Endothelial cell of umbilical vein (primary cell): Measurements from ENCODE around the gene ZC3H6. TPM values are rescaled to one million over a fixed set of nuclear protein-coding genes. Genes with fewer than 3 reads are reported as not detected.
A peak's percentile ranks its signal among the peaks of the same experiment; 100 is the strongest.

ENCODE experiments used
- BruUV-seq: library from RNA; stranded (reverse); fragments of 400-500 nt; replicated peaks from 2 replicates; lab custom pipeline; 2021; lab: Mats Ljungman, UMichigan
- CTCF ChIA-PET: fragments of 300-600, 350-600 bp; sonication (Branson Sonifier 250); formaldehyde crosslinking; loops from one replicate; lab custom pipeline; 2021; ENCODE audit warnings: antibody characterized with exemption, inconsistent platforms; lab: Charles Lee
- POLR2A ChIA-PET: fragments of 300-600, 350-600 bp; sonication (Branson Sonifier 250); formaldehyde crosslinking; loops from one replicate; lab custom pipeline; 2021; ENCODE audit warnings: antibody characterized with exemption, inconsistent platforms; lab: Charles Lee
- DNase-seq: peaks from one replicate; pipeline ENCODE4 v3.0.0-alpha.2; 2011; ENCODE audit warnings: low read depth, low spot score
- FAIRE-seq: peaks from 2 replicates; lab custom pipeline; 2011; peaks lifted over from hg19 to GRCh38; lab: Jason Lieb, UNC
- H2AFZ ChIP-seq: 2 replicates; pipeline ENCODE4 v1.6.0; 2012; ENCODE audit warnings: low read depth, low read length, control low read depth, inconsistent platforms
- H3K27ac ChIP-seq: 2 replicates; pipeline ENCODE4 v1.5.1; 2011; ENCODE audit warnings: low read depth, mild to moderate bottlenecking, control low read depth, low read length, moderate library complexity; ENCODE audit not compliant: insufficient read depth
- H3K27me3 ChIP-seq, 2 experiments: 2 replicates each; pipeline versions ENCODE4 v1.6.0 to v1.6.1; 2011; ENCODE audit warnings: low read length in 2 of 2, mixed read lengths in 1 of 2; ENCODE audit not compliant: control insufficient read depth in 2 of 2, insufficient read depth in 2 of 2
- H3K36me3 ChIP-seq, 2 experiments: 2 replicates in 1 of 2; 3 replicates in 1 of 2; pipeline ENCODE4 v1.5.1; 2011; ENCODE audit warnings: low read length in 2 of 2, mild to moderate bottlenecking in 1 of 2, moderate library complexity in 1 of 2; ENCODE audit not compliant: control insufficient read depth in 2 of 2, insufficient read depth in 2 of 2; ENCODE audit errors: extremely low read depth in 1 of 2
- H3K4me1 ChIP-seq: 3 replicates; pipeline ENCODE4 v1.5.1; 2011; ENCODE audit warnings: mild to moderate bottlenecking, low read length; ENCODE audit not compliant: control insufficient read depth, insufficient read depth; ENCODE audit errors: extremely low read depth
- H3K4me2 ChIP-seq: 2 replicates; pipeline ENCODE4 v1.6.1; 2011; ENCODE audit warnings: low read length, control low read depth, mixed read lengths; ENCODE audit not compliant: insufficient read depth
- H3K4me3 ChIP-seq, 3 experiments: fragments of 200-600 bp in 1 of 3; sonication (generic), shearing (Covaris generic) in 1 of 3; replicated peaks in 1 of 3; 2 replicates each; pipeline ENCODE4 v1.5.1; 2011 to 2016; ENCODE audit warnings: control low read depth in 3 of 3, low read length in 3 of 3, mild to moderate bottlenecking in 2 of 3, inconsistent platforms in 1 of 3, low read depth in 1 of 3, moderate library complexity in 1 of 3; ENCODE audit not compliant: insufficient read depth in 1 of 3
- H3K79me2 ChIP-seq: 2 replicates; pipeline ENCODE4 v1.6.0; 2012; ENCODE audit warnings: low read length, inconsistent platforms; ENCODE audit not compliant: control insufficient read depth, insufficient read depth
- H3K9ac ChIP-seq: replicated peaks from 2 replicates; pipeline ENCODE3; 2011; ENCODE audit warnings: low read length, control low read depth; ENCODE audit not compliant: insufficient read depth; ENCODE audit errors: extremely low read depth
- H3K9me1 ChIP-seq: replicated peaks from 3 replicates; pipeline ENCODE4 v1.6.0; 2011; ENCODE audit warnings: mild to moderate bottlenecking, low read length; ENCODE audit not compliant: control insufficient read depth, insufficient read depth; ENCODE audit errors: extremely low read depth
- H3K9me3 ChIP-seq: replicated peaks from 2 replicates; pipeline ENCODE4 v1.5.1; 2012; ENCODE audit warnings: low read length, inconsistent platforms; ENCODE audit not compliant: control insufficient read depth, insufficient read depth
- H4K20me1 ChIP-seq: replicated peaks from 2 replicates; pipeline ENCODE3; 2011; ENCODE audit warnings: mild to moderate bottlenecking, low read length; ENCODE audit not compliant: control insufficient read depth, insufficient read depth; ENCODE audit errors: extremely low read depth
- CTCF ChIP-seq, 2 donors: IDR thresholded peaks; 1 replicate in 1 of 2; 2 replicates in 1 of 2; pipeline ENCODE4 v1.5.1; 2011; ENCODE audit warnings: low read length in 2 of 2, mild to moderate bottlenecking in 2 of 2, moderate library complexity in 2 of 2, control low read depth in 1 of 2, inconsistent platforms in 1 of 2, low read depth in 1 of 2; ENCODE audit not compliant: insufficient read depth in 1 of 2; ENCODE audit errors: extremely low read depth in 1 of 2
- EZH2 ChIP-seq: IDR thresholded peaks from 2 replicates; pipeline ENCODE4 v1.6.1; 2012; ENCODE audit warnings: borderline replicate concordance, low read depth, mild to moderate bottlenecking, moderate library complexity, low read length, inconsistent platforms; ENCODE audit not compliant: severe bottlenecking
- FOS ChIP-seq: IDR thresholded peaks from 2 replicates; pipeline ENCODE4 v1.6.1; 2011; ENCODE audit warnings: mild to moderate bottlenecking, low read length, moderate library complexity, borderline replicate concordance; ENCODE audit not compliant: insufficient read depth
- GATA2 ChIP-seq: IDR thresholded peaks from 2 replicates; pipeline ENCODE4 v1.7.0; 2011; ENCODE audit warnings: low read depth, mild to moderate bottlenecking, moderate library complexity, mixed read lengths, low read length; ENCODE audit not compliant: insufficient read length, insufficient read depth
- JUN ChIP-seq: IDR thresholded peaks from 2 replicates; pipeline ENCODE4 v1.6.1; 2011; ENCODE audit warnings: borderline replicate concordance, low read depth; ENCODE audit not compliant: insufficient read length, insufficient read depth
- MAX ChIP-seq: IDR thresholded peaks from 2 replicates; pipeline ENCODE4 v1.6.1; 2011; ENCODE audit not compliant: insufficient read depth, insufficient read length
- MYC ChIP-seq: IDR thresholded peaks from one replicate; pipeline ENCODE4 v1.6.1; 2011; ENCODE audit warnings: mild to moderate bottlenecking, low read depth, low read length
- POLR2A ChIP-seq: IDR thresholded peaks from 2 replicates; pipeline ENCODE4 v1.6.1; 2012; ENCODE audit warnings: low read depth, mild to moderate bottlenecking, control low read depth, low read length
- POLR2AphosphoS5 ChIP-seq: IDR thresholded peaks from 2 replicates; pipeline ENCODE4 v1.6.1; 2012; ENCODE audit warnings: low read depth, mild to moderate bottlenecking, control low read depth, low read length, moderate library complexity; ENCODE audit not compliant: insufficient read depth
- dilution Hi-C: fragments of 300-500 bp; cut with MboI; formaldehyde crosslinking; loops from one replicate; pipeline ENCODE4 v1.15.0; 2019; ENCODE audit warnings: low sequenced_read_pairs; ENCODE audit not compliant: extremely low pct_ligation_motif_present
- intact Hi-C: fragments of 100-400 bp; cut with micrococcal nuclease; formaldehyde crosslinking; loops from one replicate; pipeline ENCODE4 v1.10.0; 2022
- polyA plus RNA-seq, 4 experiments: library from polyadenylated mRNA; depleted of rRNA in 3 of 4; stranded (reverse) in 3 of 4; unstranded in 1 of 4; fragments of >200 nt; gene quantifications; 2 replicates each; pipeline versions ENCODE4 v1.2.1 to v1.2.3, GENCODE V29; 2011 to 2012; ENCODE audit warnings: missing spikeins in 1 of 4
- total RNA-seq: library from RNA; stranded (reverse); gene quantifications from 2 replicates; pipeline ENCODE4 v1.2.3, GENCODE V29; 2021

The ZC3H6 gene
- total and polyA plus RNA-seq, 2 donors (not counting 3 experiments of a cell fraction or from before 2014, with no cell fraction given) = 0.46 to 3.0 TPM

- no peaks in the 10 kb centered on the region for H3K4me1 ChIP-seq
- H3K27me3 ChIP-seq = no peaks in the 10 kb centered on the region
- dilution Hi-C loops (no loop called here), intact Hi-C loops (no loop called here)
- H4K20me1 ChIP-seq = no peaks in the 10 kb centered on the region
- DNase-seq (no peak), FAIRE-seq (peak; percentile 58)
- TF ChIP-seq CTCF (IDR thresholded peaks at IDR 0.05; ENCODE audit: extremely low read depth in 1 of 2, insufficient read depth in 1 of 2, low read depth in 1 of 2, low read length in 2 of 2) (no peak), GATA2 (no peak), MYC (no peak), POLR2AphosphoS5 (no peak), POLR2A (no peak), FOS (no peak), MAX (no peak), JUN (no peak), EZH2 (no peak)
- POLR2A ChIA-PET = no interaction called here
- no peaks in the 10 kb centered on the region for H3K36me3 ChIP-seq
- H3K27ac ChIP-seq = no peak overlapping the region
- H3K4me3 ChIP-seq = no peak overlapping the region
- H3K4me2 ChIP-seq = no peak overlapping the region
- H3K9me3 ChIP-seq = no peaks in the 10 kb centered on the region
- H3K9me1 ChIP-seq = no peaks in the 10 kb centered on the region
- no peak overlapping the region for H2AFZ ChIP-seq
- H3K9ac ChIP-seq = no peak overlapping the region
- CTCF ChIA-PET = interaction anchor here (0.7 to 1.3 kb wide), 3 partner anchors 9 to 23 kb away, joined by 3 to 4 read pairs (median 3); no protein-coding TSS in a partner anchor
- BruUV-seq = no TSS peak
- no peaks in the 10 kb centered on the region for H3K79me2 ChIP-seq
Observed at GRCh38 chr2:112343827-112344585, 68.6 kb downstream of the ZC3H6 start.
